Measurements from ENCODE around the gene EXOC6B. TPM values are rescaled to one million over a fixed set of nuclear protein-coding genes. Genes with fewer than 3 reads are reported as not detected.

The EXOC6B gene
- total and polyA plus RNA-seq, 9 of the 15 experiments (the other 6 are each of a cell fraction or from before 2014, with no cell fraction given) = 0.28 to 4.2 (median 2.0) TPM

GRCh38 chr2:72543497-72544216 is 282.2 kb downstream of the EXOC6B start (continued):
- no peak for TF ChIP-seq ZBTB40 (IDR thresholded peaks at IDR 0.05)
- TF ChIP-seq ZBTB40 (CRISPR knock-in tag; IDR thresholded peaks at IDR 0.05) = no peak
- peak; percentile 97 for TF ChIP-seq SMARCE1 (IDR thresholded peaks at IDR 0.05)
- TF ChIP-seq NFYB (IDR thresholded peaks at IDR 0.05; ENCODE audit: extremely low read depth, insufficient read length) = no peak
- no peak for TF ChIP-seq THRA (IDR thresholded peaks at IDR 0.05)
- no peak for TF ChIP-seq E2F5 (CRISPR knock-in tag; IDR thresholded peaks at IDR 0.05)
- peak in 1 of 2 experiments; percentile 84; a peak in 3 of 4 replicates for TF ChIP-seq HDAC1 (IDR thresholded peaks at IDR 0.05)
- TF ChIP-seq NR4A1 (CRISPR knock-in tag; IDR thresholded peaks at IDR 0.05) = no peak
- TF ChIP-seq NR4A1 (tag; IDR thresholded peaks at IDR 0.05) = peak; percentile 63; the same call in 1 of the 2 replicates
- TF ChIP-seq THAP7 (CRISPR knock-in tag; IDR thresholded peaks at IDR 0.05) = no peak
- TF ChIP-seq PHB2 (IDR thresholded peaks at IDR 0.05; ENCODE audit: low read depth) = peak; percentile 94
- peak; percentile 27; the same call in 1 of the 2 replicates for TF ChIP-seq RFX1 (IDR thresholded peaks at IDR 0.05)
- TF ChIP-seq ATF6 (CRISPR knock-in tag; IDR thresholded peaks at IDR 0.05) = no peak

All from K562 (cell line).